ENCODE data around the gene RBBP4. TPM values are rescaled to one million over a fixed set of nuclear protein-coding genes. Genes with fewer than 3 reads are reported as not detected.
"Not testable (repeated sequence)": the region's sequence is repeated elsewhere in the genome, so short reads cannot be mapped to it uniquely, and the experiment has no call there.

The RBBP4 gene
- total RNA-seq, 4 donors from 2014 or later: 76.1 to 258 (median 193) TPM

GRCh38 chr1:32622205-32622604 is 28.8 kb upstream of the RBBP4 start:
- Histone ChIP-seq H3K4me3 (no peak overlapping the region), H3K4me1 (no peaks in the 10 kb centered on the region), H3K36me3 (no peaks in the 10 kb centered on the region), H3K27me3 (no peaks in the 10 kb centered on the region), H3K9me3 (no peaks in the 10 kb centered on the region), H3K27ac (no peak overlapping the region)
- intact Hi-C loops (cut with DNase I; ENCODE audit: low total_unique reads): no loop called here
- TF ChIP-seq POLR2A (IDR thresholded peaks at IDR 0.05) (no peak), CTCF (IDR thresholded peaks at IDR 0.05) (no peak)
- DNase-seq: no peak

- no peak overlapping the region for H3K27ac ChIP-seq
- no peak for DNase-seq
- no peak overlapping the region for H3K4me3 ChIP-seq
- H3K4me1 ChIP-seq: no peaks in the 10 kb centered on the region
- TF ChIP-seq POLR2A (IDR thresholded peaks at IDR 0.05) (no peak), CTCF (IDR thresholded peaks at IDR 0.05) (no peak)
- H3K9me3 ChIP-seq: no peaks in the 10 kb centered on the region
- intact Hi-C loops (cut with DNase I; ENCODE audit: low total_unique reads): no loop called here
- H3K36me3 ChIP-seq: no peaks in the 10 kb centered on the region
- no peaks in the 10 kb centered on the region for H3K27me3 ChIP-seq
Observed at GRCh38 chr1:32622806-32623681, 28.0 kb upstream of the RBBP4 start.

- Histone ChIP-seq H3K4me3 (no peak overlapping the region), H3K36me3 (no peaks in the 10 kb centered on the region), H3K9me3 (no peaks in the 10 kb centered on the region), H3K27me3 (no peaks in the 10 kb centered on the region), H3K4me1 (no peaks in the 10 kb centered on the region), H3K27ac (no peak overlapping the region)
- TF ChIP-seq CTCF (IDR thresholded peaks at IDR 0.05): no peak
- no peak for TF ChIP-seq POLR2A (IDR thresholded peaks at IDR 0.05)
- no peak for DNase-seq
- intact Hi-C loops (cut with DNase I; ENCODE audit: low total_unique reads): no loop called here
Observed at GRCh38 chr1:32623775-32624174, 27.2 kb upstream of the RBBP4 start.

- H3K27me3 ChIP-seq: no peaks in the 10 kb centered on the region
- no peaks in the 10 kb centered on the region for H3K4me1 ChIP-seq
- intact Hi-C loops (cut with DNase I; ENCODE audit: low total_unique reads): no loop called here
- H3K27ac ChIP-seq: no peak overlapping the region
- no peak for DNase-seq
- H3K9me3 ChIP-seq: no peaks in the 10 kb centered on the region
- no peak for TF ChIP-seq POLR2A (IDR thresholded peaks at IDR 0.05)
- TF ChIP-seq CTCF (IDR thresholded peaks at IDR 0.05): no peak
- H3K4me3 ChIP-seq: no peak overlapping the region
- H3K36me3 ChIP-seq: no peaks in the 10 kb centered on the region
Observed at GRCh38 chr1:32626176-32626575, 24.8 kb upstream of the RBBP4 start.

- intact Hi-C loops (cut with DNase I; ENCODE audit: low total_unique reads): no loop called here
- Histone ChIP-seq H3K27me3 (no peaks in the 10 kb centered on the region), H3K36me3 (no peaks in the 10 kb centered on the region), H3K4me1 (no peaks in the 10 kb centered on the region), H3K9me3 (no peaks in the 10 kb centered on the region), H3K27ac (no peak overlapping the region), H3K4me3 (no peak overlapping the region)
- TF ChIP-seq POLR2A (IDR thresholded peaks at IDR 0.05) (no peak), CTCF (IDR thresholded peaks at IDR 0.05) (no peak)
- no peak for DNase-seq
Observed at GRCh38 chr1:32627596-32628162, 23.3 kb upstream of the RBBP4 start.

GRCh38 chr1:32630173-32630572 is 20.8 kb upstream of the RBBP4 start:
- H3K4me1 ChIP-seq; H3K36me3 ChIP-seq; H3K27me3 ChIP-seq; H3K9me3 ChIP-seq; H3K4me3 ChIP-seq; intact Hi-C loops (cut with DNase I; ENCODE audit: low total_unique reads); DNase-seq; H3K27ac ChIP-seq: not testable (repeated sequence)

Data from uterus (tissue), 4 donors.